ENCODE results near the gene NPAS3. TPM values are rescaled to one million over a fixed set of nuclear protein-coding genes. Genes with fewer than 3 reads are reported as not detected.

Gene NPAS3
- total RNA-seq, 1 donor from 2014 or later, result not detected

GRCh38 chr14:33349871-33350270 lies 411.2 kb downstream of the NPAS3 start:
- TF ChIP-seq CTCF (IDR thresholded peaks at IDR 0.05), result no peak
- TF ChIP-seq EZH2 (IDR thresholded peaks at IDR 0.05), result no peak
- H3F3A ChIP-seq (ENCODE audit: low read depth), result no peaks in the 10 kb centered on the region
- H3K27me3 ChIP-seq, result no peaks in the 10 kb centered on the region
- H4K20me1 ChIP-seq (ENCODE audit: low read depth), result no peaks in the 10 kb centered on the region
- DNase-seq (ENCODE audit: low spot score), result peak; percentile 10
- H3K27ac ChIP-seq, result no peak overlapping the region
- H3K9me3 ChIP-seq (ENCODE audit: low read depth), result no peaks in the 10 kb centered on the region
- no peaks in the 10 kb centered on the region for H3K79me2 ChIP-seq (ENCODE audit: low read depth)
- Mint-ChIP-seq H3K36me3 (peaks cover 6% of the 10 kb centered on the region), H3K4me1 (peaks cover 17% of the 10 kb centered on the region), H3K27ac (no peak overlapping the region), H3K9me3 (peaks cover 5% of the 10 kb centered on the region), H3K4me3 (no peak overlapping the region), H3K27me3 (ENCODE audit: insufficient read depth, low read depth) (no peaks in the 10 kb centered on the region)
- no peak overlapping the region for H3K9ac ChIP-seq
- no peak overlapping the region for H2AFZ ChIP-seq (replicated peaks)
- H3K4me3 ChIP-seq, result no peak overlapping the region
- peaks cover 16% of the 10 kb centered on the region for H3K4me1 ChIP-seq
- H3K36me3 ChIP-seq, result no peaks in the 10 kb centered on the region
- peak overlapping the region; percentile 49 for H3K4me2 ChIP-seq

GRCh38 chr14:33350366-33350990 lies 411.8 kb downstream of the NPAS3 start:
- no peak overlapping the region for H3K9ac ChIP-seq
- no peaks in the 10 kb centered on the region for H3F3A ChIP-seq (ENCODE audit: low read depth)
- Mint-ChIP-seq H3K27me3 (ENCODE audit: insufficient read depth, low read depth) (no peaks in the 10 kb centered on the region), H3K27ac (no peak overlapping the region), H3K36me3 (peaks cover 8% of the 10 kb centered on the region), H3K9me3 (peaks cover 7% of the 10 kb centered on the region), H3K4me3 (no peak overlapping the region), H3K4me1 (peaks cover 17% of the 10 kb centered on the region)
- peak overlapping the region; percentile 49 for H3K4me2 ChIP-seq
- no peak overlapping the region for H3K27ac ChIP-seq
- H3K79me2 ChIP-seq (ENCODE audit: low read depth), result no peaks in the 10 kb centered on the region
- H3K4me3 ChIP-seq, result no peak overlapping the region
- peak; percentile 50 for DNase-seq (ENCODE audit: low spot score)
- H4K20me1 ChIP-seq (ENCODE audit: low read depth), result no peaks in the 10 kb centered on the region
- peaks cover 16% of the 10 kb centered on the region for H3K4me1 ChIP-seq
- no peaks in the 10 kb centered on the region for H3K36me3 ChIP-seq
- H2AFZ ChIP-seq (replicated peaks), result no peak overlapping the region
- no peaks in the 10 kb centered on the region for H3K9me3 ChIP-seq (ENCODE audit: low read depth)
- no peaks in the 10 kb centered on the region for H3K27me3 ChIP-seq
- TF ChIP-seq EZH2phosphoT487 (IDR thresholded peaks at IDR 0.05), result no peak
- TF ChIP-seq CTCF (IDR thresholded peaks at IDR 0.05), result no peak

GRCh38 chr14:33352821-33353220 lies 414.1 kb downstream of the NPAS3 start:
- Histone ChIP-seq H3K9me3 (ENCODE audit: low read depth) (no peaks in the 10 kb centered on the region), H3K79me2 (ENCODE audit: low read depth) (no peaks in the 10 kb centered on the region), H3F3A (ENCODE audit: low read depth) (no peaks in the 10 kb centered on the region), H3K4me1 (peaks cover 25% of the 10 kb centered on the region), H3K9ac (no peak overlapping the region), H3K4me2 (no peak overlapping the region), H2AFZ (replicated peaks) (no peak overlapping the region), H3K27ac (no peak overlapping the region), H3K4me3 (no peak overlapping the region), H3K27me3 (no peaks in the 10 kb centered on the region), H4K20me1 (ENCODE audit: low read depth) (no peaks in the 10 kb centered on the region), H3K36me3 (no peaks in the 10 kb centered on the region)
- H3K27me3 Mint-ChIP-seq (ENCODE audit: insufficient read depth, low read depth), result no peaks in the 10 kb centered on the region
- H3K4me3 Mint-ChIP-seq, result no peak overlapping the region
- peaks cover 20% of the 10 kb centered on the region for H3K4me1 Mint-ChIP-seq
- H3K27ac Mint-ChIP-seq, result no peak overlapping the region
- H3K36me3 Mint-ChIP-seq, result peaks cover 8% of the 10 kb centered on the region
- peaks cover 7% of the 10 kb centered on the region for H3K9me3 Mint-ChIP-seq
- TF ChIP-seq CTCF (IDR thresholded peaks at IDR 0.05) (no peak), EZH2phosphoT487 (IDR thresholded peaks at IDR 0.05) (no peak), EZH2 (IDR thresholded peaks at IDR 0.05) (no peak)
- no peak for DNase-seq (ENCODE audit: low spot score)
